Endometrial microvascular endothelial cells (primary cell): ENCODE data around the gene CERS4. TPM values are rescaled to one million over a fixed set of nuclear protein-coding genes. Genes with fewer than 3 reads are reported as not detected.

ENCODE experiments used
- in situ Hi-C: cut with HindIII; loops from 2 replicates; pipeline ENCODE4 v1.10.0; 2017; ENCODE audit warnings: low sequenced_read_pairs, low pct_unique_long_range_greater_than_20kb; ENCODE audit errors: inconsistent ontology term
- total RNA-seq: library from RNA; depleted of rRNA; stranded (reverse); fragments of >200 nt; gene quantifications from one replicate; pipeline ENCODE4 v1.2.3, GENCODE V29; 2015; ENCODE audit errors: inconsistent ontology term

Gene CERS4
- total RNA-seq, 1 donor from 2014 or later: 5.7 TPM

DNA sequence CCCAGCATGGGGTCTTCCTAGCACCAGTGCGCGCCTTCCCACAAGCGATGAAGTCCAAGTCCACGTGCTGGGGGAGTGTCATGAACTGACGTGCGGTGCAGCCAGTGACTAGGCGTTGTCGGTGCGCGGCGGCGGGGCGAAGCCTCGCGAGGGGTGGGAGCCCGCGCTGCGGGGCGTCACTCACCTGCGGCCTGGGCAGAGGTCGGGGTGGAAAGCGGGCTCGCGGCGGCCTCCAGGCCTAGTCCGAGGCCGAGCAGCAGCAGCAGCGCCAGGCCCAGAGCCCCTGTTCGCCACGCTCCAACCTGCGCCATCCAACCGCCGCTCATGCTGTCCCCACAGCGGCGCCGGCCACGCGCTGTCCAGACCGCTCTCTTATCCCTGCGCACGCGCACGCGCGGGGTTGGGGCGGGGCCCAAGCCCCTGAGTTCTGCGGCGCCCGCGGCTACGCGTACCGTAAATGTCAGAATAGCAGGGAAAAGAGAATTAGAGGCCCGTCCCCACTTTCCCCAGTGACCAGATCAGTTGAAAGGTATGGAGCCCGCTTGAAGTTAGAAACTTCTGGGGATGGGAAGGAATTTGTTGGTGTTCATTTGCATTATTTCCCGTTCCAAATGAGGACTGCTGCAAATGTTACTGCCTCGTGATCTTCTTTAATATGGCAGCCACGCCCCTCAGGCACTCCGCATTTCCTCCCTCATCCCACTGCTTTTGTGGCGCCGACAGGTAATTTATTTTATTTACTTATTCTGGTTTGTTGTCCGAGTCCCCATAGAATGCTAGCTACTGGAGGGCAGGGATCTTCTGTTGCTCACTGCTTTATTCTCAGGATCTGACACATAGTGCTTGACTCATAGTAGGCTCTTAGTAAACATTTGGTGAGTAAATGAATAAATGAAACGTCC, 99.0 kb downstream of the CERS4 start, which contains the start of gene CD320:
Gene CD320 (minus strand): TSS at position 394 of the 902 bp plus-strand sequence. CDS start 68 bp downstream, at position 326.
- in situ Hi-C loops: no loop called here

DNA sequence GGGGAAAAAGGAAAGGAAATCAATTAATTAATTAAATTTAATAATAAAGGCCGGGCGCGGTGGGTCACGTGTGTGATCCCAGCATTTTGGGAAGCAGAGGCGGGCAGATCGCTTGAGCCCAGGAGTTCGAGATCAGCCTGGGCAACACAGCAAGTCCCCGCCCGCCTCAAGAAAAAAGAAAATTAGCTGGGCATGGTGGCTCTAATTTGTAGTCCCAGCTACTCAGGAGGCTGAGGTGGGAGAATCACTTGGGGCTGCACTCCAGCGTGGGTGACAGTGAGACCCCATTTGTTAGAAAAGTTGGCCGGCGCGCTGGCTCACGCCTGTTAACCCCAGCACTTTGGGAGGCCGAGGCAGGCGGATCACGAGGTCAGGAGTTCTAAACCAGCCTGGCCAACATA, 99.7 kb downstream of the CERS4 start:
- in situ Hi-C loops: no loop called here

DNA sequence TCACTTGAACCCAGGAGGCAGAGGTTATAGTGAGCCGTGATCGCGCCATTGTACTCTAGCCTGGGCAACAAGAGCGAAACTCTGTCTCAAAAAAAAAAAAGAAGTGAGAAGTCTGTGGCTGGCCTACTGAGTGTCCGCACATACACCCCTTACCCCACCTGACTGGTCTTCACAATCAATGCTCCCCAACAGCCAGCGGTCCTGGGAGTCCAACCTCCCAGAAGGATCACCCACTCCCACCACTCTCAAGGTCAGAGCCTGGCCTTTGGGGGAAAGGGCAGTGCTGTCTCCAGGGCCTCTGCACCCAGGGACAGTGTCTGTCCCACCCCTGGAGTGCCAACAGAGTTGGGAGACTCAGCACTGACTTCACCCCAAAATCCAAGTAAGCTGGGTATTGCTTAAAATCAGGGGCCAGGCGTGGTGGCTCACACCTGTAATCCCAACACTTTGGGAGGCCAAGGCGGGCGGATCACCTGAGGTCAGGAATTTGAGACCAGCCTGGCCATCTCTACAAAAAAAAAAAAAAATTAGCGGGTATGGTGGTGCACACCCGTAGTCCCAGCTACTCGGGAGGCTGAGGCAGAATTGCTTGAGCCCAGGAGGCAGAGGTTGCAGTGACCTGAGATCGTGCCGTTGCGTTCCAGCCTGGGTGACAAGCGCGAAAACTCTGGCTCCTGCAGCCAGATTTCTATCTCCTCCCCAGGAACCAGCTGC, 101.3 kb downstream of the CERS4 start:
- in situ Hi-C loops: no loop called here

DNA sequence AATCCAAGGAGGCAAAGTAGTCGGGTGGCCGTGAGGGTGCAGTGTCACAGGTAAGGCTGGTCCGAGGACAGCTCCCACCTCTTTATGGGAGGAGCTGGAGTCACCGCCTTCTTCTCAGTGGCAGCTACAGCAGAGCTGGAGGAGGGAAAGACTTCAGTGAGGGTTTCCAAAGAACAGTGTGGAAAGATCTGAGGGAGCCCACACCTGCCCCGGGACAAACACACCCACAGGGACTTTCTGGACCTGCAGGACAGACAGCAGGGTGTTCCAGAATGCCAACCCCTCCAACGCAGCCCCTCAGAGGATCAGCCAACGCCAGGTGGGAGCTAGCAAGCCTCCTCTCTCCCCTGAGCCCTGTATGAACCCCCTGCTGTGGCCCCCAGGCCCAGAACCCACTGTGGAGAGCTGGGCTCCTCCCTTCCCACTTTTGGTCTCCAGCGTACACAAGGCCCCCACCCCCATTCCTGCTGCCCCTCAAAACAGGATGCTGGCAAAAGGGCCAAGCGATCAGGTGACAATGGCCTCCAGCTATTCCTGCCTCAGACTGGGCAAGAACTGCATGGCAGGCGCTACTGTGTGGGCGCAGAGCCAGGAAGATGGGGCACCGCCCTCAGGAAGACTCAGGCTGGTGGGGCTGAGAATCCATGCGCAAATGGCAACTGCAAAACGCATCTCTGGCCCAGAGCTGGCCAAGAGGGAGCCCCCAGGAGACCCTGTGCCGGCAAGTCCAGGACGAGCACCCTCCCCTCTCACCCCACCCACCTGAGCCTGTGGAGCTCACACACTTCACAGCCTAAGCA, 102.5 kb downstream of the CERS4 start:
- in situ Hi-C loops: no loop called here

Other genes with a start within 250 kb of the CERS4 start
- 68.0 TPM for gene ELAVL1, start 203.7 kb upstream of the CERS4 start, total RNA-seq
- not detected for gene CCL25, start 156.6 kb upstream of the CERS4 start, total RNA-seq
- not detected for gene FBN3, start 59.8 kb upstream of the CERS4 start, total RNA-seq
- gene CD320, start 99.0 kb downstream of the CERS4 start, total RNA-seq: 169 TPM
- gene NDUFA7, start 112.0 kb downstream of the CERS4 start, total RNA-seq: 62.7 TPM
- 352 TPM for gene RPS28, start 112.1 kb downstream of the CERS4 start, total RNA-seq
- gene KANK3, start 133.9 kb downstream of the CERS4 start, total RNA-seq: 22.7 TPM
- 159 TPM for gene ANGPTL4, start 154.8 kb downstream of the CERS4 start, total RNA-seq
- 16.4 TPM for gene RAB11B, start 181.0 kb downstream of the CERS4 start, total RNA-seq
- 150 TPM for gene MARCHF2, start 203.9 kb downstream of the CERS4 start, total RNA-seq
- gene HNRNPM, start 235.6 kb downstream of the CERS4 start, total RNA-seq: 129 TPM